GM23248 (cell line): ENCODE data around the gene CRELD2.

Source experiments
- EZH2 ChIP-seq: fragments of 200-600 bp; sonication (generic); IDR thresholded peaks from 2 replicates; pipeline ENCODE4 v1.6.1; 2018; ENCODE audit warnings: antibody characterized with exemption, mild to moderate bottlenecking; ENCODE audit not compliant: insufficient read depth, poor library complexity, severe bottlenecking
- EZH2phosphoT487 ChIP-seq: fragments of 200-600 bp; sonication (generic); IDR thresholded peaks from 2 replicates; pipeline ENCODE4 v1.6.1; 2018; ENCODE audit warnings: antibody characterized with exemption, moderate library complexity, mild to moderate bottlenecking, low read depth; ENCODE audit not compliant: insufficient read depth

- TF ChIP-seq EZH2 (no peak), EZH2phosphoT487 (no peak)
These were observed at the start of gene CRELD2, which contains the start of gene ALG12 for GRCh38 chr22:49917974-49918910.
